Rectal smooth muscle tissue (tissue), 1 donor: ENCODE measurements around the gene MGAT4D.
"Not testable (repeated sequence)": the region's sequence is repeated elsewhere in the genome, so short reads cannot be mapped to it uniquely, and the experiment has no call there.

Source experiments
- H3K27ac ChIP-seq: one replicate; pipeline ENCODE4 v1.7.0; 2013; ENCODE audit warnings: low read depth, low read length, inconsistent platforms
- H3K27me3 ChIP-seq: one replicate; pipeline ENCODE4 v1.7.0; 2013; ENCODE audit warnings: low read length; ENCODE audit not compliant: control insufficient read depth, insufficient read depth
- H3K36me3 ChIP-seq: one replicate; pipeline ENCODE4 v1.7.0; 2013; ENCODE audit warnings: low read length; ENCODE audit not compliant: control insufficient read depth, insufficient read depth
- H3K4me1 ChIP-seq: one replicate; pipeline ENCODE4 v1.7.0; 2013; ENCODE audit warnings: low read length; ENCODE audit not compliant: control insufficient read depth, insufficient read depth
- H3K4me3 ChIP-seq: one replicate; pipeline ENCODE4 v1.7.0; 2013; ENCODE audit warnings: low read length
- H3K9ac ChIP-seq: one replicate; pipeline ENCODE4 v1.7.0; 2013; ENCODE audit warnings: low read length

Gene MGAT4D

GRCh38 chr4:140497747-140498636 is at the start of gene MGAT4D:
Gene MGAT4D (minus strand): TSS chr4:140498293. CDS start chr4:140498222, 71 bp downstream.
- Histone ChIP-seq H3K4me3 (peak within 1 kb of the TSS; percentile 44), H3K27ac (no peak within 1 kb of the TSS), H3K4me1 (no peaks in the 10 kb centered on the region), H3K27me3 (peaks cover 4% of the 10 kb centered on the region), H3K36me3 (no peaks in the 10 kb centered on the region), H3K9ac (no peak within 1 kb of the TSS)

GRCh38 chr4:140533951-140534480 is 35.9 kb upstream of the MGAT4D start:
- no peaks in the 10 kb centered on the region for H3K4me1 ChIP-seq
- H3K9ac ChIP-seq = no peak overlapping the region
- H3K4me3 ChIP-seq = no peak overlapping the region
- H3K27ac ChIP-seq = no peak overlapping the region
- H3K27me3 ChIP-seq = no peaks in the 10 kb centered on the region
- H3K36me3 ChIP-seq = peaks cover 2% of the 10 kb centered on the region

DNA sequence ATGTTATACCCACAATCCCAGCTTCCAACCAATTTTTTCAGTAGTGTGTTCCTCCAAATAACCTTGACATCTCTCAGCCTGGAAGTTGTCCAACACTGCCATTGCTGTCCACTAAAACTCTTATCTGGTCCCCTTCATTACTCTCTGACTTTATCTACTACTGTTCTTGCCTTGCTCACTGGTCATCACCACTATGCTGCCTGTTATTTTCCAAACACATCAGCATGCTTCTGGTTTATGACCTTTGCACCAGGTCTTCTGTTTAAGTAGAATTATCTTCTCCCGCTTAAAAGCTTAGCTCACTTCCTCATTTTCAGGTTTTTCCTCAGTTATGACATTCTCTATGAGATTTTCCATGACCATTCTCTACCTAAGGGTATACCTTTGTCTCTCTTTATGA is 31.3 kb upstream of the MGAT4D start:
- H3K4me1 ChIP-seq = no peaks in the 10 kb centered on the region
- H3K4me3 ChIP-seq = no peak overlapping the region
- H3K27ac ChIP-seq = no peak overlapping the region
- H3K27me3 ChIP-seq = no peaks in the 10 kb centered on the region
- H3K9ac ChIP-seq = no peak overlapping the region
- H3K36me3 ChIP-seq = no peaks in the 10 kb centered on the region

DNA sequence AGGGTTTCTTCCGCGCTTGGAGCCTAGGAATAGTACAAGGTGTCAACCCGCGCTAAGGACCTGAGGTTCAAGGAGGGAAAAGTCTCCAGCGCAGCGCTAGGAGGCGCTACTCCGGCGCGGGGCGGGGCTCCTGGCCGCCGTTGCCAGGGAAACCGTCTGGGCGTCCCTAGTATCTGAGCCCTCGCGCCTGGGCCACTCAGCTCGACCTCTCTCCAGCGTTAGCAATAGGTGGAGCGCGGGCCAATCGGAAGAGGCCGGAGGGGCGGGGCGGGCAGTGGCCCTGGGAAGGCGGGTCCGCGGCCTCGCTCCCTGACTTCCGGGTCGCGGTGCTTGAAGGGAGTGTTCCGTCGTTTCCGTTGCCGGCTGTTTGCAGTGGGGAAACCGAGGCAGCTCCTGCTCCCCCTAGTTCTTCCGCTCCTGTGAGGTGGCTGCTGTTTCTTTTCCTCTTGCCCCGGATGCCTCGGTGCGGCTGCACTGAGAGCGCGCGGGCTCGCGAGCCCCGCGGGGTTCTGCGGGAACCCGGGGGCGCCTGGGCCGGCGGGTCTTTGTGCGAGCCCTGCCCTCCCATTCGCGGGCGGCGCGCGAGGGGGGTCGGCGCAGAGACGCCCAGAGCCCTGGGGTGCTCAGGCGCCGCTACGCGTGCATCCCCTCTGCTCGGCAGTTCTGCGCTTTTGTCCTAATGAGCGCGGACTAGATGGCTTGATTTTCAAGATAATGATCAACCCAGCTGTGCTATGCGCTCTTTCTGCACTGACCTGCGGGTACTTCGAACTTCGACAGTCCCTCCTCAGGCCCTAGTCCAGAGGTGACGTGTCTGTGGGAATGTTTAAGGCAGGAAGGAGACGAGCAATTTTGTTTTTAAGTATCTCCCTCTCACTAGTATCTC is 26.0 kb upstream of the MGAT4D start, which contains the start of gene ELMOD2:
Gene ELMOD2 (plus strand): TSS at position 312 of the 886 bp plus-strand sequence. CDS start 1,261 bp downstream, outside the sequence.
- no peaks in the 10 kb centered on the region for H3K27me3 ChIP-seq
- peak within 1 kb of the TSS; percentile 35 for H3K9ac ChIP-seq
- H3K4me1 ChIP-seq = no peaks in the 10 kb centered on the region

GRCh38 chr4:140523370-140523856 is 25.3 kb upstream of the MGAT4D start:
- Histone ChIP-seq H3K4me1 (no peaks in the 10 kb centered on the region), H3K27me3 (no peaks in the 10 kb centered on the region), H3K9ac (no peak overlapping the region), H3K4me3 (peak overlapping the region; percentile 67), H3K36me3 (no peaks in the 10 kb centered on the region), H3K27ac (no peak overlapping the region)

More for the DNA sequence above, 26.0 kb upstream of the MGAT4D start, which contains the start of gene ELMOD2:
- H3K27ac ChIP-seq = peak within 1 kb of the TSS; percentile 65
- H3K4me3 ChIP-seq = peak within 1 kb of the TSS; percentile 79
- no peaks in the 10 kb centered on the region for H3K36me3 ChIP-seq

GRCh38 chr4:140515423-140515822 is 17.3 kb upstream of the MGAT4D start:
- Histone ChIP-seq H3K36me3 (no peaks in the 10 kb centered on the region), H3K9ac (no peak overlapping the region), H3K4me1 (no peaks in the 10 kb centered on the region), H3K27me3 (no peaks in the 10 kb centered on the region), H3K4me3 (no peak overlapping the region), H3K27ac (no peak overlapping the region)

DNA sequence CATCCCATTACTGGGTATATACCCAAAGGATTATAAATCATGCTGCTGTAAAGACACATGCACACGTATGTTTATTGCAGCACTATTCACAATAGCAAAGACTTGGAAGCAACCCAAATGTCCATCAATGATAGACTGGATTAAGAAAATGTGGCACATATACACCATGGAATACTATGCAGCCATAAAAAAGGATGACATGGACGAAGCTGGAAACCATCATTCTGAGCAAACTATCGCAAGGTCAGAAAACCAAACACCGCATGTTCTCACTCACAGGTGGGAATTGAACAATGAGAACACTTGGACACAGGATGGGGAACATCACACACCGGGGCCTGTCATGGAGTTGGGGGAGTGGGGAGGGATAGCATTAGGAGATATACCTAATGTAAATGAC is 15.7 kb upstream of the MGAT4D start:
- H3K9ac ChIP-seq, H3K4me1 ChIP-seq, H3K4me3 ChIP-seq, H3K27ac ChIP-seq, H3K27me3 ChIP-seq, H3K36me3 ChIP-seq: not testable (repeated sequence)

DNA sequence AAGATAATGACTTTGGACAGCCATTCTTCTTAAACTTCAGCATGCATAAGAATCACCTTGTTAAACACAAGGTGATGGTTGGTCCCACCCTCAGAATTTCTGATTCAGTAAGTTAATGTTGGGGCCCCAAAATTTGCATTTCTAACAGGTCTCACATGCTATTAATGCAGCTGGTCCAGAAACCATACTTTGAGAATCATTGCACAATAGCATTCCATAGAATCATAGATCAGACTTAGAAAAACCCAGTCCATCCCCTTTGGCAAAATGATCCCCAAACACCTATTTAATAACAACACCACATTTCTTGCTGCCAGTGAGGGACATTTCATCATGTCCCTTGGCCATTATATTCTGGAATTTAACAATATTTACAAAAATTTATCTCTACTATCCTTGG is 6.2 kb upstream of the MGAT4D start:
- Histone ChIP-seq H3K9ac (no peak overlapping the region), H3K4me1 (no peaks in the 10 kb centered on the region), H3K4me3 (no peak overlapping the region), H3K36me3 (no peaks in the 10 kb centered on the region), H3K27me3 (no peaks in the 10 kb centered on the region), H3K27ac (no peak overlapping the region)

DNA sequence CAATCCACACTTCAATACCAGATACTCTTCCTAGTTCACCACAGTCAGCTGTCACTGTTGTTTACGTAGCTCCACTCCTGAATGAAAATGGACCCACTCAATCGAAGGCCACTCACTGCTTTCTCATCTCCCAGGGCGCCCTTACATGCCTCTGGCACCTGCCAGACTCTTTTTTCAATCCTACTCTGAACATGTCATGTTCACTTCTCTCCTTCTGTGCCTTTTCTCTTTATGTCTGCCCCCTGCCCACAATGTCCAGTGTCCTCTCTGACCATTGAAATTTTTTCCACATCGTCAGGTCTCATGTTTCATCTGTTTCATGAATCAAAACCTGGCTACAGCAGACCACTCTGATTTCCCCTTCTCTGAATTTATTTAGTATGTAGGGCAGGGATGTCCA is 1.3 kb upstream of the MGAT4D start:
- Histone ChIP-seq H3K4me3 (no peak overlapping the region), H3K9ac (no peak overlapping the region), H3K4me1 (no peaks in the 10 kb centered on the region), H3K36me3 (no peaks in the 10 kb centered on the region), H3K27me3 (peaks cover 4% of the 10 kb centered on the region), H3K27ac (no peak overlapping the region)

DNA sequence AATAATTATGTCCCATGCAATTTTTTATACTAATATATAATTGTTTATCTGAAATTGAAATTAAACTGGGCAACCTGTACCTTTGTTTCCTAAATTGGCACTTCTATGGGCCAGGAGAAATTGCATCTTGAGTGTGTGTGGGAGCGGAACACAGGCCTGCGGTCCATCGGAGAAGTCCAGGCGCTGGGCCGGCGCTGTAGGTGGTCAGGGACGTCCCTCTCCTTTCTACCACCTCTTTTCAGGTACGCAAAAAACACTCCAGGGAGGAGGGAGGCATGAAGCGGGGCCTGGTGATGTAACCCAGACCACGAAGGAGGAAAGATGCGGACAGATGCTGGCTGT is 717 bp downstream of the MGAT4D start:
- Histone ChIP-seq H3K27ac (no peak overlapping the region), H3K36me3 (no peaks in the 10 kb centered on the region), H3K27me3 (peaks cover 4% of the 10 kb centered on the region), H3K4me1 (no peaks in the 10 kb centered on the region), H3K4me3 (no peak overlapping the region), H3K9ac (no peak overlapping the region)

DNA sequence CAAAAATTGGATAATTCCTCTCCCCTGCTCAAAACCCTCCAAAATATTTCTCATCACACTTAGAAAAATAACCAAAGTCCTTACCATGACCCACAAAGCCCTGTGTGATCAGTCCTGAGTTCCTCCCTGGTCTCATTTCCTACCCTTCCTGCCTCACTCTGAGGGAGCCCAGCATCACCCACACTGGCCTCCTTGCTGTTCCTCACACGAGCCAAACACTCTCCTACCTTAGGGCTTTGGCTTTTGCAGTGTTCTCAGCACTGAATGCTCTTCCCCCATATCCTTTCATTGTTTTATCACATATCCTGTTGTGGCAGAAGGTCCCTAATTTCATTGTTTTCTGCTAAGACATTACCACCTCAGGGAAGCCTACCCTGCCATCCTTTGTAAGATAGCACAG is 12.2 kb downstream of the MGAT4D start:
- H3K27ac ChIP-seq = no peak overlapping the region
- no peak overlapping the region for H3K4me3 ChIP-seq
- H3K27me3 ChIP-seq = no peaks in the 10 kb centered on the region
- H3K4me1 ChIP-seq = no peaks in the 10 kb centered on the region
- H3K36me3 ChIP-seq = no peaks in the 10 kb centered on the region
- H3K9ac ChIP-seq = no peak overlapping the region

DNA sequence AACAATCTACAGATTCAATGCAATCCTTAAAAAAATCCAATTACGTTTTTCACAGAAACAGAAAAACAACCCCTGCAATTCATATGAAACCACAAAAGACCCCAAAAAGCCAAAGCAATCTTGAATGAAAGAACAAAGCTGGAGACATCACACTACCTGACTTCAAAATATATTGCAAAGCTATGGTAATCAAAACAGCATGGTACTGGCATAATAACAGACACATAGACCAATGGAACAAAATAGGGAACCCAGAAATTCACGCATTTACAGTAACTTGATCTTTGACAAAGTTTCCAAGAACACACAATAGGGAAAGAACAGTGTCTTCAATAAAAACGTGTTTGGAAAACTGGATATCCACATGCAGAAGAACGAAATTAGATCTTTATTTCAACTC is 14.6 kb downstream of the MGAT4D start:
- no peak overlapping the region for H3K27ac ChIP-seq
- H3K27me3 ChIP-seq = no peaks in the 10 kb centered on the region
- H3K4me1 ChIP-seq = no peaks in the 10 kb centered on the region
- H3K36me3 ChIP-seq = no peaks in the 10 kb centered on the region
- H3K9ac ChIP-seq = no peak overlapping the region
- H3K4me3 ChIP-seq = no peak overlapping the region
